HEK293 (cell line): ENCODE measurements around the gene LPGAT1.

Experiments
- KLF16 ChIP-seq: fragments of 450-650 bp; formaldehyde crosslinking; IDR thresholded peaks from 2 replicates; pipeline ENCODE4 v1.5.1; 2017; ENCODE audit warnings: missing biosample characterization, missing genetic modification characterization
- KLF8 ChIP-seq: fragments of 450-650 bp; formaldehyde crosslinking; IDR thresholded peaks from 2 replicates; pipeline ENCODE4 v1.5.1; 2016; ENCODE audit warnings: missing biosample characterization, missing genetic modification characterization
- OVOL3 ChIP-seq: fragments of 450-650 bp; formaldehyde crosslinking; IDR thresholded peaks from 2 replicates; pipeline ENCODE4 v1.5.1; 2016; ENCODE audit warnings: missing biosample characterization, missing genetic modification characterization
- PATZ1 ChIP-seq: fragments of 450-650 bp; formaldehyde crosslinking; IDR thresholded peaks from 2 replicates; pipeline ENCODE4 v1.5.1; 2016; ENCODE audit warnings: missing biosample characterization, missing genetic modification characterization
- SP7 ChIP-seq: fragments of 450-650 bp; formaldehyde crosslinking; IDR thresholded peaks from 2 replicates; pipeline ENCODE4 v1.5.1; 2016; ENCODE audit warnings: missing biosample characterization, missing genetic modification characterization
- ZBTB10 ChIP-seq: fragments of 450-650 bp; formaldehyde crosslinking; IDR thresholded peaks from 2 replicates; pipeline ENCODE4 v1.5.1; 2016; ENCODE audit warnings: missing biosample characterization, missing genetic modification characterization
- ZBTB7A ChIP-seq: fragments of 450-650 bp; formaldehyde crosslinking; IDR thresholded peaks from 2 replicates; pipeline ENCODE4 v1.5.1; 2016; ENCODE audit warnings: low read depth, missing biosample characterization, missing genetic modification characterization
- ZBTB8A ChIP-seq: fragments of 450-650 bp; formaldehyde crosslinking; IDR thresholded peaks from 2 replicates; pipeline ENCODE4 v1.5.1; 2016; ENCODE audit warnings: missing biosample characterization, missing genetic modification characterization
- ZFP69B ChIP-seq: fragments of 450-650 bp; formaldehyde crosslinking; IDR thresholded peaks from 2 replicates; pipeline ENCODE4 v1.5.1; 2016; ENCODE audit warnings: missing biosample characterization, missing genetic modification characterization
- ZNF132 ChIP-seq: fragments of 450-650 bp; formaldehyde crosslinking; IDR thresholded peaks from 2 replicates; pipeline ENCODE4 v1.5.1; 2017; ENCODE audit warnings: missing biosample characterization, missing genetic modification characterization, borderline replicate concordance
- ZNF148 ChIP-seq: fragments of 450-650 bp; formaldehyde crosslinking; IDR thresholded peaks from 2 replicates; pipeline ENCODE4 v1.5.0; 2017; ENCODE audit warnings: missing biosample characterization, missing genetic modification characterization, borderline replicate concordance
- ZNF157 ChIP-seq: fragments of 450-650 bp; formaldehyde crosslinking; IDR thresholded peaks from 2 replicates; pipeline ENCODE4 v1.5.1; 2016; ENCODE audit warnings: missing biosample characterization, missing genetic modification characterization
- ZNF174 ChIP-seq: fragments of 450-650 bp; formaldehyde crosslinking; IDR thresholded peaks from 2 replicates; pipeline ENCODE4 v1.5.0; 2017; ENCODE audit warnings: missing biosample characterization, mild to moderate bottlenecking, missing genetic modification characterization
- ZNF223 ChIP-seq: fragments of 450-650 bp; formaldehyde crosslinking; IDR thresholded peaks from 2 replicates; pipeline ENCODE4 v1.5.1; 2016; ENCODE audit warnings: missing biosample characterization, missing genetic modification characterization
- ZNF26 ChIP-seq: fragments of 450-650 bp; formaldehyde crosslinking; IDR thresholded peaks from 2 replicates; pipeline ENCODE4 v1.5.1; 2016; ENCODE audit warnings: missing biosample characterization, missing genetic modification characterization
- ZNF266 ChIP-seq: fragments of 450-650 bp; formaldehyde crosslinking; IDR thresholded peaks from 2 replicates; pipeline ENCODE4 v1.5.1; 2016; ENCODE audit warnings: missing biosample characterization, missing genetic modification characterization, low read depth
- ZNF335 ChIP-seq: fragments of 450-650 bp; formaldehyde crosslinking; conservative IDR thresholded peaks from 2 replicates; pipeline ENCODE4 v1.5.1; 2016; ENCODE audit warnings: missing biosample characterization, missing genetic modification characterization
- ZNF350 ChIP-seq: fragments of 450-650 bp; formaldehyde crosslinking; IDR thresholded peaks from 2 replicates; pipeline ENCODE4 v1.5.0; 2017; ENCODE audit warnings: missing biosample characterization, mild to moderate bottlenecking, missing genetic modification characterization
- ZNF398 ChIP-seq: fragments of 450-650 bp; formaldehyde crosslinking; IDR thresholded peaks from 2 replicates; pipeline ENCODE4 v1.5.1; 2017; ENCODE audit warnings: missing biosample characterization, missing genetic modification characterization
- ZNF449 ChIP-seq: fragments of 450-650 bp; formaldehyde crosslinking; IDR thresholded peaks from 2 replicates; pipeline ENCODE4 v1.5.1; 2017; ENCODE audit warnings: missing biosample characterization, mild to moderate bottlenecking, missing genetic modification characterization, moderate library complexity
- ZNF488 ChIP-seq: fragments of 450-650 bp; formaldehyde crosslinking; IDR thresholded peaks from 2 replicates; pipeline ENCODE4 v1.5.1; 2016; ENCODE audit warnings: missing biosample characterization, missing genetic modification characterization
- ZNF521 ChIP-seq: fragments of 450-650 bp; formaldehyde crosslinking; IDR thresholded peaks from 2 replicates; pipeline ENCODE4 v1.5.1; 2017; ENCODE audit warnings: missing biosample characterization, mild to moderate bottlenecking, missing genetic modification characterization
- ZNF530 ChIP-seq: fragments of 450-650 bp; formaldehyde crosslinking; IDR thresholded peaks from 2 replicates; pipeline ENCODE4 v1.5.1; 2016; ENCODE audit warnings: low read depth, missing biosample characterization, missing genetic modification characterization
- ZNF76 ChIP-seq: fragments of 450-650 bp; formaldehyde crosslinking; IDR thresholded peaks from 2 replicates; pipeline ENCODE4; 2016; ENCODE audit warnings: low read depth, missing biosample characterization, missing genetic modification characterization, borderline replicate concordance
- ZNF837 ChIP-seq: fragments of 450-650 bp; formaldehyde crosslinking; IDR thresholded peaks from 2 replicates; pipeline ENCODE4 v1.5.1; 2016; ENCODE audit warnings: missing biosample characterization, missing genetic modification characterization

LPGAT1 gene

GRCh38 chr1:211829343-211830054 lies 1.1 kb downstream of the LPGAT1 start (continued):
- TF ChIP-seq ZNF449 (tag by site-specific recombination) (no peak), ZNF335 (tag by site-specific recombination) (peak; percentile 85), ZNF398 (tag by site-specific recombination) (no peak), ZNF174 (no peak), ZNF26 (tag by site-specific recombination) (no peak), ZNF350 (tag by site-specific recombination) (no peak), OVOL3 (tag by site-specific recombination) (no peak), ZBTB7A (tag by site-specific recombination) (0 out of 2 replicates have a peak, but pooled peaks have one; percentile 33), ZNF148 (tag by site-specific recombination) (no peak), ZNF157 (tag by site-specific recombination) (no peak), ZFP69B (tag by site-specific recombination) (peak; percentile 10; the same call in 1 of the 2 replicates), ZNF132 (no peak), ZBTB8A (tag by site-specific recombination) (peak; percentile 53; the same call in 1 of the 2 replicates), ZNF521 (tag by site-specific recombination) (no peak), KLF8 (tag by site-specific recombination) (no peak), PATZ1 (no peak; the same call in 1 of the 2 replicates), ZNF223 (tag by site-specific recombination) (no peak), ZNF837 (tag by site-specific recombination) (no peak), ZNF76 (tag by site-specific recombination) (no peak), SP7 (0 out of 2 replicates have a peak, but pooled peaks have one; percentile 16), KLF16 (tag by site-specific recombination) (no peak), ZNF530 (no peak), ZNF488 (no peak), ZBTB10 (tag by site-specific recombination) (no peak), ZNF266 (tag by site-specific recombination) (no peak)
